GM18498 (cell line): ENCODE measurements around the gene TCEA3.
"Not testable (repeated sequence)": the region's sequence is repeated elsewhere in the genome, so short reads cannot be mapped to it uniquely, and the experiment has no call there.

Experiments
- ATAC-seq: cut with Tn5 transposase; IDR thresholded peaks from one replicate; pipeline ENCODE4 v1.9.1; 2021; ENCODE audit warnings: mild to moderate bottlenecking, moderate library complexity; ENCODE audit not compliant: unreplicated experiment

TCEA3 gene

GRCh38 chr1:23395154-23395724 is 29.3 kb downstream of the TCEA3 start:
- no peak for ATAC-seq

- no peak for ATAC-seq
Measured at GRCh38 chr1:23394684-23395083, 29.9 kb downstream of the TCEA3 start.

GRCh38 chr1:23394181-23394580 is 30.4 kb downstream of the TCEA3 start:
- no peak for ATAC-seq

- no peak for ATAC-seq
Measured at GRCh38 chr1:23393706-23394105, 30.8 kb downstream of the TCEA3 start.

GRCh38 chr1:23392125-23392855 is 32.3 kb downstream of the TCEA3 start:
- ATAC-seq = no peak

- no peak for ATAC-seq
Measured at GRCh38 chr1:23389837-23390321, 34.7 kb downstream of the TCEA3 start.

GRCh38 chr1:23387494-23387893 is 37.1 kb downstream of the TCEA3 start:
- no peak for ATAC-seq

- no peak for ATAC-seq
Measured at GRCh38 chr1:23385119-23385621, 39.4 kb downstream of the TCEA3 start.

- ATAC-seq = no peak
Measured at GRCh38 chr1:23384312-23385058, 40.1 kb downstream of the TCEA3 start.

GRCh38 chr1:23383577-23384311 is 40.8 kb downstream of the TCEA3 start:
- ATAC-seq = no peak

- ATAC-seq = no peak
Measured at GRCh38 chr1:23381233-23381885, 43.2 kb downstream of the TCEA3 start.

GRCh38 chr1:23380719-23381118 is 43.8 kb downstream of the TCEA3 start:
- no peak for ATAC-seq

- not testable (repeated sequence) for ATAC-seq
Measured at GRCh38 chr1:23380236-23380635, 44.3 kb downstream of the TCEA3 start.

- no peak for ATAC-seq
Measured at GRCh38 chr1:23376890-23377811, 47.4 kb downstream of the TCEA3 start.

GRCh38 chr1:23374079-23374735 is 50.3 kb downstream of the TCEA3 start:
- not testable (repeated sequence) for ATAC-seq

GRCh38 chr1:23371987-23372880 is 52.3 kb downstream of the TCEA3 start:
- ATAC-seq = no peak

GRCh38 chr1:23370709-23371584 is 53.6 kb downstream of the TCEA3 start:
- no peak for ATAC-seq
